ENCODE measurements around the gene ELANE.
"Not testable (repeated sequence)": the region's sequence is repeated elsewhere in the genome, so short reads cannot be mapped to it uniquely, and the experiment has no call there.

ELANE gene

GRCh38 chr19:815079-815774 lies 36.9 kb upstream of the ELANE start:
- no peak for TF ChIP-seq CTCF (IDR thresholded peaks at IDR 0.05; ENCODE audit: low read depth, low read length)
- DNase-seq (ENCODE audit: extremely low read depth, low read depth): no peak

- no peak for DNase-seq (ENCODE audit: extremely low read depth, low read depth)
- TF ChIP-seq CTCF (IDR thresholded peaks at IDR 0.05; ENCODE audit: low read depth, low read length): no peak
Observed at GRCh38 chr19:815775-816499, 36.2 kb upstream of the ELANE start.

GRCh38 chr19:816500-816857 lies 35.6 kb upstream of the ELANE start:
- no peak for DNase-seq (ENCODE audit: extremely low read depth, low read depth)
- TF ChIP-seq CTCF (IDR thresholded peaks at IDR 0.05; ENCODE audit: low read depth, low read length): no peak

GRCh38 chr19:820212-820611 lies 31.9 kb upstream of the ELANE start:
- not testable (repeated sequence) for DNase-seq (ENCODE audit: extremely low read depth, low read depth)

GRCh38 chr19:821231-821824 lies 30.8 kb upstream of the ELANE start:
- no peak for TF ChIP-seq CTCF (IDR thresholded peaks at IDR 0.05; ENCODE audit: low read depth, low read length)
- no peak for DNase-seq (ENCODE audit: extremely low read depth, low read depth)

GRCh38 chr19:821825-822503 lies 30.1 kb upstream of the ELANE start, which contains the start of gene PLPPR3:
PLPPR3 (minus strand) TSS chr19:821955; CDS start chr19:821559, 396 bp downstream.
- DNase-seq (ENCODE audit: extremely low read depth, low read depth): no peak
- TF ChIP-seq CTCF (IDR thresholded peaks at IDR 0.05; ENCODE audit: low read depth, low read length): no peak

GRCh38 chr19:823565-824121 lies 28.5 kb upstream of the ELANE start:
- no peak for TF ChIP-seq CTCF (IDR thresholded peaks at IDR 0.05; ENCODE audit: low read depth, low read length)

More at GRCh38 chr19:823565-824121, 28.5 kb upstream of the ELANE start:
- no peak for DNase-seq (ENCODE audit: extremely low read depth, low read depth)

Measured in AG09319 (cell line).